Uterus (tissue), 4 donors: ENCODE results near the gene FZR1. TPM values are rescaled to one million over a fixed set of nuclear protein-coding genes. Genes with fewer than 3 reads are reported as not detected.

Experiments
- DNase-seq, 2 donors: peaks; one replicate each; pipeline ENCODE4 v3.0.0-alpha.2; 2019 to 2020
- H3K27ac ChIP-seq, 2 donors: fragments of 200-600 bp; sonication (generic); 1 replicate in 1 of 2; 2 replicates in 1 of 2; pipeline ENCODE4 v1.5.1; 2016 to 2018
- H3K27me3 ChIP-seq, 2 donors: fragments of 200-600 bp; sonication (generic); one replicate each; pipeline ENCODE4 v1.5.1; 2018 to 2019; ENCODE audit warnings: control low read depth in 1 of 2
- H3K36me3 ChIP-seq, 2 donors: fragments of 200-600 bp; sonication (generic); one replicate each; pipeline ENCODE4 v1.5.1; 2019; ENCODE audit warnings: control low read depth in 1 of 2
- H3K4me1 ChIP-seq, 2 donors: fragments of 200-600 bp; sonication (generic); one replicate each; pipeline ENCODE4 v1.5.1; 2018 to 2019; ENCODE audit warnings: control low read depth in 1 of 2
- H3K4me3 ChIP-seq, 2 donors: fragments of 200-600 bp; sonication (generic); 1 replicate in 1 of 2; 2 replicates in 1 of 2; pipeline ENCODE4 v1.5.1; 2018 to 2019; ENCODE audit warnings: mild to moderate bottlenecking in 1 of 2
- H3K9me3 ChIP-seq, 2 donors: fragments of 200-600 bp; sonication (generic); one replicate each; pipeline ENCODE4 v1.5.1; 2019; ENCODE audit warnings: control low read depth in 1 of 2
- POLR2A ChIP-seq, 2 donors: fragments of 450-650 bp; IDR thresholded peaks; one replicate each; pipeline ENCODE4 v1.6.1; 2016; ENCODE audit warnings: antibody characterized with exemption in 2 of 2, mild to moderate bottlenecking in 1 of 2, moderate library complexity in 1 of 2
- intact Hi-C: fragments of 100-400 bp; cut with DNase I; formaldehyde crosslinking; loops from one replicate; pipeline ENCODE4 v1.15.1; 2023; ENCODE audit warnings: low total_unique reads
- total RNA-seq, 4 donors: library from RNA; depleted of rRNA in 3 of 4; stranded (reverse); fragments of >200 nt in 3 of 4; gene quantifications; one replicate each; pipeline versions ENCODE4 v1.1.0 to v1.2.4, GENCODE V29; 2014 to 2023
- TF ChIP-seq, protein P1 (sequence below), 4 experiments: fragments of 200-600 bp in 2 of 4; fragments of 450-650 bp in 2 of 4; sonication (generic) in 2 of 4; IDR thresholded peaks; one replicate each; pipeline ENCODE4 v1.5.1; 2016 to 2019; ENCODE audit warnings: antibody characterized with exemption in 4 of 4, mild to moderate bottlenecking in 2 of 4, moderate library complexity in 1 of 4
- donor health status: DM: yes; HTN: yes; CAD: no.

Gene FZR1
- total RNA-seq, 4 donors from 2014 or later: 3.8 to 70.8 (median 33.0) TPM

DNA sequence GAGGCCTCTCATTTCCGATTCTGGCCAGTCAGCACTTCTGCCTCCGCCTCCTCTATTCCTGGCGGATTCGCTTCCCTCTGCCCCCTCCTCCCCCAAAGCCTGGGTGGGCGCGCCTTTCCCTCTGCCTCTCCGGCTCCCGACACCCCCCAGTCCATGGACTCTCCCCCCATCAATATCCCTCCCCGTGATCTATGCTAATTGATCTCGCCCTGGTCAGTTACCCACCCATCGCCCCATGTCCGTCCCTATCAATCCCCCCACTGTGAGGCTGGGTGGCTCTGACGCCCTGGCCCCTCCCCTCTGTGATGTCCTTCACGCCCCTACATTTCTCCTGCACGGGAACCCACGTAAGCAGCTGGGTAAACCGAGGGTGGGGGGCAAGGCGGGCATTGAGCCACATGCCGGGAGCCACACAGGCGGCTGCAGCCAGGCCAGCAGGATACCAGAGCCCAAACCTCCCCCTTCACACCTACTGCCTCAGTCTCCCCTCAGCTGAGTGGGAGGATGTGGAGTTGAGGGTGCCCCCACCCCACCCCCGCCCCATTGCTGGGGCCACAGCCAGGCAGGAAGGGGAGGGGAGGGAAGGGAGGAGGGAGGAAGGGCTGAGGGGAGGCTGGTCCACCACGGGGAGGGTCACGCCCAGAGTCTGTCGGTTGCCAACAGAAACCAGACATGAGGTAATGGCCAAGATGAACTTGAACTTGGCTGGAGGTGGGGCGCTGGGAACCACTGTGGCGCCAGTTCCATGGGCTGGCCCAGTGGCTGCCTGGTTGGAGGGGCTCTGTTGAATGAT is 46.8 kb upstream of the FZR1 start:
- intact Hi-C loops: no loop called here
- no peaks in the 10 kb centered on the region for H3K36me3 ChIP-seq
- no peaks in the 10 kb centered on the region for H3K27me3 ChIP-seq
- peak overlapping the region; percentile 91 to 98 for H3K27ac ChIP-seq
- H3K4me1 ChIP-seq: peaks cover 9 to 36% of the 10 kb centered on the region in 2 donors
- TF ChIP-seq POLR2A (IDR thresholded peaks at IDR 0.05): no peak
- TF ChIP-seq, protein P1, sequence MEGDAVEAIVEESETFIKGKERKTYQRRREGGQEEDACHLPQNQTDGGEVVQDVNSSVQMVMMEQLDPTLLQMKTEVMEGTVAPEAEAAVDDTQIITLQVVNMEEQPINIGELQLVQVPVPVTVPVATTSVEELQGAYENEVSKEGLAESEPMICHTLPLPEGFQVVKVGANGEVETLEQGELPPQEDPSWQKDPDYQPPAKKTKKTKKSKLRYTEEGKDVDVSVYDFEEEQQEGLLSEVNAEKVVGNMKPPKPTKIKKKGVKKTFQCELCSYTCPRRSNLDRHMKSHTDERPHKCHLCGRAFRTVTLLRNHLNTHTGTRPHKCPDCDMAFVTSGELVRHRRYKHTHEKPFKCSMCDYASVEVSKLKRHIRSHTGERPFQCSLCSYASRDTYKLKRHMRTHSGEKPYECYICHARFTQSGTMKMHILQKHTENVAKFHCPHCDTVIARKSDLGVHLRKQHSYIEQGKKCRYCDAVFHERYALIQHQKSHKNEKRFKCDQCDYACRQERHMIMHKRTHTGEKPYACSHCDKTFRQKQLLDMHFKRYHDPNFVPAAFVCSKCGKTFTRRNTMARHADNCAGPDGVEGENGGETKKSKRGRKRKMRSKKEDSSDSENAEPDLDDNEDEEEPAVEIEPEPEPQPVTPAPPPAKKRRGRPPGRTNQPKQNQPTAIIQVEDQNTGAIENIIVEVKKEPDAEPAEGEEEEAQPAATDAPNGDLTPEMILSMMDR (IDR thresholded peaks at IDR 0.05): no peak
- H3K9me3 ChIP-seq: no peaks in the 10 kb centered on the region
- H3K4me3 ChIP-seq: peak overlapping the region in 1 of 2 donors; percentile 9
- peak; percentile 95 for DNase-seq

DNA sequence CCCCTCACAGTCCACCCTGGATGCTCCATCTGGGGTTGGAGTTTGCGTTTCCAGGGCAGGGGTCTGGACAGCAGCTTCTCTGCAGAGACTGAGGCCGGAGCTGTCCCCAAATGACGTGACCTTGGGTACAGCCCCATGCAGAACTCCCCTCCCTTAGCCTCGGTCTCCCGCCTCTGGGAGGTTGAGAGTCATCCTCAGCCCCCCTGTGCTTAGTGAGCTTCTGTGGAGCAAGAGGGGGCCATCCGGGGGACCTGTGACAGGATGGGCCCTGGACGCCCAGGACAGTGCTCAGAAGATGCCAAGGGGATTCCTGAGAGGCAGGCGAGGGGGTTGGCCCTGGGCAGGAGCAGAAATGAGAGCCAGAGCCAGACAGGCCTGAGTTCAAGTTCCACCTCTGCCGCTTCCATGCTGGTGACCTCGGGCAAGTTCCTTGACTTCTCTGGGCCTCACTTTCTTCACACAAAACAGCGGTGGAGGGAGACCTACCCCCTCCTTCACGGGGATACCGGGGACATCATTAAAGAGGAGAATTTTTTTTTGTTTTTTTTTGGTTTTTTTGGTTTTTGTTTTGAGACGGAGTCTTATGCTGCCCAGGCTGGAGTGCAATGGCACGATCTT is 46.0 kb upstream of the FZR1 start:
- DNase-seq: no peak
- H3K4me3 ChIP-seq: no peak overlapping the region
- TF ChIP-seq POLR2A (IDR thresholded peaks at IDR 0.05): no peak
- TF ChIP-seq, protein P1 (IDR thresholded peaks at IDR 0.05): no peak
- H3K4me1 ChIP-seq: peaks cover 9 to 36% of the 10 kb centered on the region in 2 donors
- H3K27me3 ChIP-seq: no peaks in the 10 kb centered on the region
- intact Hi-C loops: no loop called here
- H3K36me3 ChIP-seq: no peaks in the 10 kb centered on the region
- no peaks in the 10 kb centered on the region for H3K9me3 ChIP-seq
- peak overlapping the region; percentile 91 to 98 for H3K27ac ChIP-seq

DNA sequence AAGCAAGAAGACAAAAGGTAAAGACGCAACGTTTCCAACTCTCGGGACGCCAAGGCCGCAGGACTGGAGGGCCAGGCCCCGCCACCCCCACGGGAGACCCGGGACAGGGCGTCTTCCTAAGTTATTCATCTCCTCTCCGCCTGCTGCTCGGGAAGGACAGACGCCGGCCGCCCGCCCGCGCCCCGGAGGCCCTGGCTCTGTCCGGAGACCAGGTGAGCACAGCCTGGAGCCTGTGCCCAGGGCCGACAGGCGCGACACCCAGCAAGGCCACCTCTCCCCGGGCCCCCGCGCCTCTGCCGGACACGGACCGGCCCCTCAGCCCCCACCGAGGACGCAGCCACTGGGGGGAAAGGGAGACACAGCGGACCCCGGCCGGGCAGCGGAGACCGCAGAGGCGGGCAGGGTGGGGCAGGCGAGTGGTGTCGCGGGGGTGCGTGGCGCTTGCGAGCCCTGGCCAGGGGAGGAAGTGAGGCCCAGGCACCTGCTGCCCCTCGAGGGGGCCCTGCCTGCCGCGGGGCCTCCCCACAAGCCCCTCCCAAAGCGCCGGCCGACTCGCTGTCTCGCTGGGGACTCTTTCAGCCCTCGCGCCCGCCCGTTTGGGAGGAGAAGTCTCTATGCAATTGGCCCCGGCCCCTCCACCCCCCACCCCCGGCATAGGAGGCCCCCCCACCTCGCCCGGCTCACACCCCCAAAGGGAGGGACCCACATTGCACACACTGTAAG is 43.0 kb upstream of the FZR1 start:
- Histone ChIP-seq H3K27ac (peak overlapping the region; percentile 48 to 70), H3K4me1 (peaks cover 9 to 19% of the 10 kb centered on the region in 2 donors), H3K9me3 (no peaks in the 10 kb centered on the region), H3K27me3 (no peaks in the 10 kb centered on the region), H3K36me3 (no peaks in the 10 kb centered on the region), H3K4me3 (no peak overlapping the region)
- intact Hi-C loops: no loop called here
- peak in 1 of 2 donors; percentile 20 for DNase-seq
- TF ChIP-seq POLR2A (IDR thresholded peaks at IDR 0.05): no peak

DNA sequence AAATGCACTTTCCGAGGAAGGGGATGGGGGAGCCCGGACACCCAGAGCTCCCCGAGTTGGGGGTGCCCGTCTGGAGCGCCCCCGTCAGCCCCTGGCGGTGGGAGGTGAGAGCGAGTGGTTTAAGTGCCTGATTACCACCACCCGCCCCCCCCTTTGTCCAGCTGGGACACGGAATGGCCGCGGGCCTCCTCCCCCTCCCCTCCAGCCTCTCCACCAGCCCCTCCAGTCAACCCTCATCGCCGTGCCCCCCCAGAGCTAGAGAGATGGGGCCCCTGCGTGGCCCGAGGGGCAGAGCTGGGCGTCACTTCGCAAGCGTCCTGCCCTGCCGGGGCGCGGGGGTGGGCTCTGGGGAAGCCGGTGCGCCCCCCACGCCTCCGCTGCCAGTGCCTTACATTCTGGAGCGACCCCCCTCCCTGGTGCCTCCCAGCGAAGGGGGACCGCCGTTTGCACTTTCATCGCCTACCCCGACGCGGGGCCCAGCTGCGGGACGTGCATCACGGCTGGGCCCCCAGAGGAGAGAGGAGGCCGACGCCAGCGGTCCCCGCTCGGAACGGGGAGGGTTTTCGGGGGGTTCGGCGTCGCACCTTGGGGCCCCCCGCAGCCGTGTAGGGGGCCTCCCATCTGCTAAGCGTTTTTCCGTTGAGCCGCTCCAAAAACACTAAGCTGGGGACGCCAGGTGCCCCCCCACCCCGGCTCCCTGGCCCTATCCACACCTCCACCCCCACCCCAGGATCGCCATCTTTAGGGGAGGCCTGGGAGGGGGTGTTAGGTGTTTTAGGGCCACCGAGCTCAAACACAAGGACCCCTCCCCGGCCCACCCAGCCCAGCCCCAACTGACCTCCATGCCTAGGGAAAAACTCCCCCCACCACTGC is 42.2 kb upstream of the FZR1 start:
- Histone ChIP-seq H3K4me1 (peaks cover 6 to 11% of the 10 kb centered on the region in 2 donors), H3K9me3 (no peaks in the 10 kb centered on the region), H3K36me3 (no peaks in the 10 kb centered on the region), H3K4me3 (no peak overlapping the region), H3K27ac (peak overlapping the region; percentile 48 to 70), H3K27me3 (no peaks in the 10 kb centered on the region)
- peak in 1 of 2 donors; percentile 25 for DNase-seq
- intact Hi-C loops: no loop called here
- no peak for TF ChIP-seq POLR2A (IDR thresholded peaks at IDR 0.05)
- TF ChIP-seq, protein P1 (IDR thresholded peaks at IDR 0.05): no peak
